NCI-H2107 treated with DMSO at 0.1 percent for 48 hours (cell line): Measurements from ENCODE around the gene PRR18.
"Not testable (repeated sequence)": the region's sequence is repeated elsewhere in the genome, so short reads cannot be mapped to it uniquely, and the experiment has no call there.

ENCODE experiments used
- DNase-seq: peaks from one replicate; lab custom pipeline; 2025; ENCODE audit not compliant: unreplicated experiment; lab: John Stamatoyannopoulos, UW

The PRR18 gene, protein sequence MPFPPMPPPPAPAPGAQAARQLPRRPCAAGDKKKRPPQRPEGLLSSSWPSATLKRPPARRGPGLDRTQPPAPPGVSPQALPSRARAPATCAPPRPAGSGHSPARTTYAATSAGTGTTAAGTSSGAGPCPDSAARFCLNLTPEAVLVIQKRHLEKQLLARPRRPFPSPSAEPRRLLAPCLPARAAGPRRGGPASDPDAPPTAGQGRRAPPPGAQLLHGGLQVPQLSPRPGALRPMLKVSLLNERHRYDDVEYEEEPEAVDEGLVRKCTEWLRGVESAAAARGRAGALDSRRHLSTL

DNA sequence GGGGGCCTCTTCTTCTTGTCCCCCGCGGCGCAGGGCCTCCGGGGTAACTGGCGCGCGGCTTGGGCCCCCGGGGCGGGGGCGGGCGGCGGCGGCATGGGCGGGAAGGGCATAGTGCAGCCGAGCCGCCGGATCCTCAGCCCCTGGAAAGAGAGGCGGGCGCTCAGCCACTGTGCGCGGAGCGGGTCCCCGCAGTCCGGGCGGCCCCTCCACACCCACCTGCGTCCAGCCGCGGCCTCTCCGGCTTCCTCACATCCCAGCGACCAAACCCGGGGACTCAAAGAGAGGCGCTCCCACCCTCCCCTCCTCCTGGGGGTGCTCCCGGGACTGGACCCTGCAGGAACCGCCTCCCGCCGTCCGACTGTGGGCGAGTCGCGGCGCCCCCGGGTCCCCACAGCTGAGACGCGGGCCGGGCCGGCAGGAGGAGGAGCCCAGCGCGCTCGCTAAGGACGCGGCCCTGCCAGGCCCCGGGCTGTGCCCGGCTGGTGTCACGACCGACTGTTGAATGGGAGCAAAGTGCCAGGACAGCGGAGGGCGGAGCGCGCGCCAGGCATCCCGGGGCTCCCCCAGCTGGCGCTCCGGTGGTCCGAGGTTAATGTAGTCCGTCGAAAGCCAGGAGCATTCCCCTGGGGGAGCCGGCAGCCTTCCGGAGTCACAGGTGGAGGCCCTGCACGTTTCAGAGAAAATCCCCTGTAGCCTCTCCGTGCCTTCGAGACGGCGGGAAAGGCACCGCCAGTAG lies at the start of gene PRR18:
TSS of gene PRR18 (minus strand) at position 360 of the 736 bp plus-strand sequence. CDS start at position 110, 250 bp downstream.
- DNase-seq = no peak

DNA sequence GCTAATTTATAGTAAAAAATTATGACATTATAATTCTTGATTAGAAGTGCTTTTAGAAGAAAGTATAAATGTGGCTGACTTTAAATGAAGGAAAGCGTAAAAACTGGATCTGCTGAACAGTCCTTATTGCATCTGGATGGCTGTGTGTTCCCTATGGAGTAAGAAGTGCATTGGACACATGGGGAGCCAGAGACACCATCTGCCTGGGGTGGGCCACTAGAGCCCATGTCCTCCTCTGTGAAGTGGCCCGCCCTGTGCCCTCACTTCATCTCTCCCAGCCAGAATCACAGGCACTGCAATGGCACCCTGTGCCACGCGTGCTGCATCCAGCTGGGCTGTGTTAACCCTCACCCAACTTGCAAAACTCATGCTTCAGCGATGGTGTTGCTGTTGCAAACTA lies 47.4 kb upstream of the PRR18 start:
- DNase-seq = no peak

DNA sequence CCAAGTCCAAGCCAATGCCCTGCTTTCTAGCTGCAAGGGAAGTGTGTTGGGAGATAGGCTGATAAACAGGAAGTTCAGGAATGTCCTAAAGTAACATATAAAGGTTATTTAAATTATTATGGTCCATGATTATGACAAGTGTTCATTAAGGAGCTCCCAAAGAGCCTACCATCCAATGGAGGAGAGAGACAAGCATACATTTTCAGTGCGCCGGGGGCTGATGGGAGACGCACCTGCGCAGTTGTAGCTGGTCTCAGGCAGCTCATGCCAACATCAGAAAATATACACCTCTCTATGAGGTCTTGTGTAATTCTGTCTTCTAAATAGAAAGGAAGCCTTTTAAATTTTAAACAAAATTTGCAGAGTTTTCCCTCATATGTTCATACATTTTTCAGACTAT lies 46.8 kb upstream of the PRR18 start:
- no peak for DNase-seq

DNA sequence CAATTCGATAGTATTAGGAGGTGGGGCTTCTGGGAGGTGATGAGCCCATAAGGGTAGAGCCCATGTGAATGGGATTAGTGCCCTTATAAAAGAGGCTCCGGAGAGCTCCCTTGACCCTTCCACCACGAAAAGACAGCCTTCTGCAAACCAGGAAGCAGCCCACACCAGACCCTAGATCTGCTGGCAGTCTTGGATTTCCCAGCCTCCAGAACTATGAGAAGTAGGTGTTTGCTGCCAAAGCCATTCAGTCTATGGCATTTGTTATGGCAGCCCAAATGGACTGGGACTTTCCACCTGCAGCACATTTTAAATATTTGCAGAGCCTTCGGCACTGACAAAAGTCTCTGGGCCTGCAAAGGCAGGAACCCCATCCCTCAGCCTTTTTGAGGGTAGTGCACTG lies 46.0 kb upstream of the PRR18 start:
- DNase-seq = no peak

DNA sequence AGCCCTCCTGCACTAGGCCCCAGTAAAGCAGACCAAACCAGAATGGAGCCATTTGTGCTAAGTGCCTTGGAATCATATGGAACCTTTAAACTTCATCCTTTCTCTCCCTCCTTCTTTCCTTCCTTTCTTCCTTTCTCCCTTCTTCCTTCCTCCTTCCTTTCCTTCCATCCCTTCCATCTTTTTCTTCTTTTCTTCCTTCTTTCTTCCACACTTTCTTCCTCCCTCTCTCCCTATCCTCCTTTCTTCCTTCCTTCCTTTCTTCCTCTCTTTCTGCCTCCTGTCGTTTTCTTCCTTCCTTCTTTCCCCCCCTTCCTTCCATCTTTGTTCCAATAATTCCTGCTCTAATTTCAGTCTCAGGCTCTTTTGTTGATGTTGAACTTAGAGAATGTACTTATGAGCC lies 45.3 kb upstream of the PRR18 start:
- DNase-seq = no peak

DNA sequence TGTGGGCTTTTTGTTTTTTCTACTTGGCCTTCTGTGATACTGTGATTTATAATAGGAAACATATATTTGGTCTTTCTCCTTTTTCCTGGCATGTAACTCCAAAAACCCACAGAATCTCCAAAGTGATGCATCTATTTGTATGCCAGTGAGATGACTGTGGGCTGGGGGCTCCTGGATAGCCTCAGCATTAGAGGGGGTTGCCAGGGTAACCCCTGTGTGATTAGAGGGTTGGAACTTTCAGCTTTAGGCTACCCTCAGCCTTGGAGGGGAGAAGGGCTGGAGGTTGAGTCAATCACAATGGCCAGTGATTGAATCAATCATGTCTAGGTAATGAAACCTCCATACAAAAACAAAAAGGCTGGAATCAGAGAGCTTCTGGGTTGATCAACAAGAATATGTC lies 44.7 kb upstream of the PRR18 start:
- DNase-seq = no peak

DNA sequence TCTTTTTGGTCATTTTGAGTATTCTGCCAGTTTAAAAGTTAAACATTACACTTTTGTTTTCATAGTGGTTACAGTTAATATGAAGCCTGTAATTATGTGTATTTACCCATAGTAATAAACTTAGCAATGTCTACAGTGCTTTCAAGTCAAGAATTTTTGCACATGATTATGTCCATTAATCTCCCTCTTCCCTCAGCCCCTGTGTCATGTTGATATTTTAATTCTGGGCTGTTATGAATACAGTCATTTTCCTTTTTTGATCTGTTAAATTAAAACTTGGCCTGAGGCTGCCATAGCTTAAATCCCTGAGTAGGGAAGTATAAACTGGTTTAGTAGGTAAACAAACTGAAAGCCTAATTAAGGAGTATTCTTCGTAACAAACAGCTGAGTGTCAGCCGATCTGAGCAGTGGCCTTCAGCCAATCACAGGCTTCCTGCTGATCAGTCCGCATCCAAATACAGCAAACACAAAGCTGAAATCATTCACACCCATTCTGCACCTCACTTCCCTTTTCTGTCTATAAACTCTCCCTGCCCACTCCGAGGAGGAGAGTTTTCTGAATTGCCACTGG lies 43.6 kb upstream of the PRR18 start:
- peak; percentile 61 for DNase-seq

DNA sequence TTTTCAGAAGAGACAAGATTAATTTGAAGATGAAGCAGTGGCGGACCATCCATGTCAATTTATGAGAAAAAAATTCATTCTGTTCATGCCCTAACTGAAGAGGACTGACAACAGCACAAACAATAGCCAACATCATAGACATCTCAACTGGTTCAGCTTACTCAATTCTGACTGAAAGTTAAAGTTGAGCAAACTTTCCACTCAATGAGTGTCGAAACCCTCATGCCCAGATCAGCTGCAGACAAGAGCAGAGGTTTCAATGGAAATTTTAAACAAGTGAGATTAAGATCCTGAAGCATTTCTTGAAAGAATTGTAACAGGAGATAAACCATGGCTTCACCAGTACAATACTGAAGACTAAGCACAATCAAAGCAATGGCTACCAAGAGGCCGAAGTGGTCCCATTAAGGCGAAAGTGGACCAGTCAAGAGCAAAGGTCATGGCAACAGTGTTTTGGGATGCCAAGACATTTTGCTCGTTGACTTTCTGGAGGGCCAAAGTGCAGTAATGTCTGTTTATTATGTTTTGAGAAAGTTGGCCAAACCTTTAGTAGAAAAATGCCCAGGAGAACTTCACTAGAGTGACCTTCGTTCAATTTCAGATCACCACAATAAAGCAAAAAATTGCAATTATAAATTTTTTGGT lies 40.2 kb upstream of the PRR18 start:
- DNase-seq = no peak

DNA sequence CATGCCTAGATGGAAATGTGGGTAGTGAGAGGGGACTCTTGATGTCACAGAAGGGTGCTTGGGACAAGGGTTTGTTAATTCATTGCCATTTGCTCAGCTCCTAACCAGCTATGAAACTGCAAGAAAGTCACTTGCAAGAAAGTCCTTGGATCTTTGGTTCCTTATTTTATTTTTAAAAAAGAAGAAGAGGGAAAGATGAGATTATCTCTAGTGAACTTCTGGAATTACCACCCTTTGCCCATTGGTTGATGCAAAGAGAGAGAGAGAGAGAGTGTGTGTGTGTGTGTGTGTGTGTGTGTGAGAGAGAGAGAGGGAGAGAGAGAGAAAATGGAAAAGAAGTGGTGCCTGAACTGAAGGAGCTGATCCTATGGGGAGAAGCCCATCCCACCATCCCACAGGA lies 38.8 kb upstream of the PRR18 start:
- DNase-seq = no peak

DNA sequence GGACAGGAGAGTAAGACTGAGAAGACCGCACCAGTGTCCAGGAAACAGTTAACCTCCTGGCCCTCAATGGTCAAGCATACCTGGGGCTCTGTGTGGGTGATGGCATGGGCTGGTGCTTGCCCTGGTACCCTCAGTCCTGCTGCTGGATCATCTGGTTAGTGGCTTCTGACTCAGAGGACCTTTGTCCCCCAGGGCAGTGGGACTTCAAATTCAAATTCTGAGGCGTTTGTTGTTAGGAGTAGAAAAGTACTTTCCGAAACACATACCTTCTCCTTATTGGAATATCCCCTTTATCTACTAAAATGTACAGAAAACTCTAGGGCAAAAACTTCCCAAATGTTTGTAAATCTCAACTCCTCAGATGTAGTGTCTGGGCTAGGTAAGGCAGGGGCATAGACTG lies 38.3 kb upstream of the PRR18 start:
- no peak for DNase-seq

DNA sequence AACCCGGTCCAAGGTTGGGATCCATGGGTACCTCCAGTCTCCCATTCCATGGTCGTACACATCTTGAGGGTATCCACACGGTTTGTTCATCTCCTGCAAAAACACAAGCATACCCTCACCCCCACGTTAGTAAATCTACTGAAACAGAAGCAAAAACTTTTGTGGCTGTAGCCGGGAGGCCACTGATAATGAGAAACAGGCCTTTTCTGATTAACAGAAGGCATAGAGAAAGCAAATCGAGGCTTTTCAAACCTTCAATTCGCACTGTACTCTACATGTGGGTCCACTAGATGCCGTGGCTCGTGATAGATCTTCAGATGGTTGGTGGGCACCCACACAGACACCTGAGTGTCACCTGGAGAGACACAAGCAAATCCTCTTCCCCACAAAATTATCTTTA lies 37.5 kb upstream of the PRR18 start:
- DNase-seq = not testable (repeated sequence)

DNA sequence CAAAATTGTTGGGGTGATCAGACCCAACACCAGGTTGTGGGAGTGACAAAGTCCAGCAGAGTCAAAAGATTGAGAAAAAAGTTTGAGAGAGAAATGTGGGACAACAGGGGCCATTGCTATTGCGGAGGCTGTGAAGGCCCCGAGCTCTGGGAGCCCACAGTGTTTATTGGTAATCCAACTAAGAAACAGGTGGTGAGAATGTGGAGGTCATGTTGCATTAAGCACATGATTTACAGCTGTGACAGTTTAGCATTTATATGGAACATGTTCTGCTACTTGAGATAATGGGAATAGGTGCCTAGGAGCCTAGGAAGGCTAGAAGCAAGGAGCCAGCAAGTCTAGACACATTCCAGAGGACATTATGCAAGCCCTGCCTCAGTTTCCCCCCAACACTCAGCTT lies 36.7 kb upstream of the PRR18 start:
- not testable (repeated sequence) for DNase-seq

DNA sequence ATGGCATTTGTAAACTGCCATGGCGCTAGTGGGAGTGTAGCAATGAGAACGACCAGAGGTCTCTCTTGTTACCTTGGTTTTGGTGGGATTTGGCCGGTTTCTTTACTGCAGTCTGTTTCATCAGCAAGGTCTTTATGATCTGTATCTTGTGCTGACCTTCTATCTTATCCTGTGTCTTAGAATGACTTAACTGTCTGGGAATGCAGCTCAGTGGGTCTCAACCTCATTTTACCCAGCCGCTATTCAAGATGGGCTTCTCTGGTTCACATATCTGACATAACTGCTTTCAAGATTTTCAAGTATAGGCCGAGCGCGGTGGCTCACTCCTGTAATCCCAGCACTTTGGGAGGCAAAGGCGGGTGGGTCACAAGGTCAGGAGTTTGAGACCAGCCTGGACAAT lies 36.0 kb upstream of the PRR18 start:
- DNase-seq = no peak

DNA sequence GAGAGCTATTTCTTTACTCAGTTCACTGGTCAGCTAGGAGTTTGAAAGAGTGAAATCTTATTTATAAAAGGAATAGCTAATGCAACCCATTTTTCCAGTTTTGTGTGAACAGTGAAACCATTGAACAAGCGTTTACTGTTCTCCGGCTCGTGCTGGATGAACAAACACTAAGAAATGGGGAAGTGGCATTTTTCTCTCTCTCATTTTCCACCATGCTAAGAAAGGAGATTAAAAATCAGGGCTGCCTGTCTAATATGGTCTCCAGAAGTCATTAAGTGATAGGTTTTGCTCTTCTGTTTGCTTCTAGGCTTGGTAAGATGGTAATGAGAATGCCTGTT lies 34.9 kb upstream of the PRR18 start:
- no peak for DNase-seq

DNA sequence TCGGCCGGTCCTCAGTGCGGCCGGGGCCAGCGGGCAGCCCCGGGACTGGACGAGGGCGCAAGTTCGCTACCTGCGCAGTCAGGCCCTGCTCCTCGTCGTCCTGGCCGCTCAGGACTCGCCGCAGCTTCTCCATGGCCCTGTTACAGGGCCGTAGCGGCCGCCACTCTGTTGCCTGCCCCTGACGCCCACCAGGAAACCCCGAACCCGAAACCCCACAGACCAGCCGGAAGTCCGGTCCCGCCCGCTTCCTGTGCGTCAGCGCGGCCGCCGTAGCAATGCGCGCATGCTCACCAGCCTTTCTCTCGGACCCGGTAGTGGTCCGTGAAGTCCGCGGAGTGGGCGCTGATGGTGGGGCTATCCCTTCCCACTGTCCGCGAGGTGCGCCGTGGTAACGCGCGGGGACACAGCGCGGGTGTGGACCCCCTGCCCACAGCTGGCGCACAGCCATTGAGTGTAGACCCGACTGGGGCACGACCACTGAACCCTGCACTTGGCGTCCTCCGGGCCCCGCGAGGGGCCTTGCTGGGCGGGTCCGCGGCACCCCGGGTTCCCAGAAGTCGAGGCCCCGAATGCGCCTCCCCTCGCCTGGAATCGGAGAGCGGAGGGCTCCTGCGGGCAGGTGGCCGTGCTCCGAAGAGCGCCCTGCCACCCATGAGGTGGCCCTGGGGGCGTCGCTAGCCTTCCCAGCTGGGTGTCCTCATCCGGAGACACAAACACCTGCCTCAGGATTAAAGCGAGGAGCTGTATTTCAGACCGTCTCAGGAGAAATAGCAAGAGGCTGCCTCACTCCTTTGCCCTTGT lies 34.4 kb upstream of the PRR18 start, which contains the start of gene SFT2D1:
TSS of gene SFT2D1 (minus strand) at position 197 of the 801 bp plus-strand sequence. CDS start at position 133, 64 bp downstream.
- DNase-seq = peak; percentile 40

DNA sequence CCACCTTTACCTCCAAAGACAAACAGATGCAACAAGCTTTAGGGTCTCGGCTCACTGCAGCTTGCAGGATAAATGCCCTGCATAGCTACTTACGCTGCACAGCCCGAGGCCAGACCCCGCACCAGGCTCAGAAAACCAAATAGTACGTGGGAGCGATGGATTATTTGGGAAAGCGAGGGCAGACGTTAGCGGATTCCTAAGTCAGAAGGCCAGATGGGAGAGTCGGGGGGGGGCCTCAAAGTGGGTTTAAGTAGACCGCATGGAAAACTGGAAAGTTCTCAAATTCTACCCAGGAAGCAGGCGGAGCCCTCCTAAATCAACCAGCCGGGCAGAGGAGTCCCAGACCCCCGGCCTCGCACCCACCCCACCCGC lies 33.8 kb upstream of the PRR18 start:
- DNase-seq = no peak

DNA sequence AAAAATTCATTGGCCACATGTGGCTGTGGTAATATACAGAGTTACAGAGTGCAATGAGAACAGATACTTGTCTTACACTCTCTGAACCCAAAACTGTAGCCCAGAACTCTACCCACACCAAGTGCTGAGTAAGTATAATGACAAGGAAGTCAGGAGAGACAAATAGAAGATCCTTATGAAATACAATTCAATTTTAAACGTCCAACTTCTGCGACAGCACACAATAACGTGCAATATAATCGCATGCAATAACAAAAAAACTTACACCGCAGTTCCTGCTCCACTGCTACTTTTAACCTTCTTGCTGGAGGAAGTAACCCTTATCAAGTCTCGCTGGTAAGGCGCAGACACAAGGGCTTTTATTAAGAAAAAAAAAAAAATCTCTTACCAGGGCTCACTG lies 33.3 kb upstream of the PRR18 start:
- no peak for DNase-seq

DNA sequence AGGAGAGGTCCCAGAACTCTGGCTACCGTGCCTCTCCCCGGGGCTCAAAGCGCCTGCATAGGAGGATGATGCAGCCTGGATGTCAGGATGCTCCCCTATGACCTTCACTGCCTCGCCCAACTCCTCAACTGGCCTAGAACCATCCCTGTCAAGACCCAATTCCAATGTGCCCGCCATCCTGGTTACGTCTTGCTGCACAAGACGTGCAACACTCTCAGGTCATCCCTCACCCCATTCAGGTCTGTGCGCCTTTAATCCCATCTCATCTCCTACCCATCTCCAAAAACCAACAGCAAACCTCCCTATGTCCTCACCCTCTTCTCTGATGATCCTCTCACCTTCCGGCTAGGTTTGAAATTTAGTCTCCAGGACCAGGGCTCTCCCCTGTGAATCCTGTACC lies 30.7 kb upstream of the PRR18 start:
- DNase-seq = no peak

DNA sequence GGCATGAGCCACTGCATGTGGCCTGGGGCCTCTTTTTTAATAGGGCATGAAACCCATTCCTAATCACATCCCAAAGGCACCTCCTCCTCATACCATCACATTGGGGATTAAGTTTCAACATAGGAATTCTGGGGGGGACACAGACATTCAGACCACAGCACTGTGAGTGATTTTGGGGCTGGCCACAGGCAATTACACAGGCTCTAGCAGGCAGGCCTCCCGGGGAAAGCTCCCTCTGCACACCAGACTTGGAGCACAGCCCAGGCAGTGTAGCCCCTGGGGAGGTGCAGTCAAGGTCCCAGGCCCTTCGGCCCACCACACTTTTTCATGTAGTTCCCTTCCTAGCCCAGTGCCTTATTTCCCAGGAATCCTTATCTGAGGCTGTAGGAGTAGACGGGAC lies 28.7 kb upstream of the PRR18 start:
- DNase-seq = no peak

DNA sequence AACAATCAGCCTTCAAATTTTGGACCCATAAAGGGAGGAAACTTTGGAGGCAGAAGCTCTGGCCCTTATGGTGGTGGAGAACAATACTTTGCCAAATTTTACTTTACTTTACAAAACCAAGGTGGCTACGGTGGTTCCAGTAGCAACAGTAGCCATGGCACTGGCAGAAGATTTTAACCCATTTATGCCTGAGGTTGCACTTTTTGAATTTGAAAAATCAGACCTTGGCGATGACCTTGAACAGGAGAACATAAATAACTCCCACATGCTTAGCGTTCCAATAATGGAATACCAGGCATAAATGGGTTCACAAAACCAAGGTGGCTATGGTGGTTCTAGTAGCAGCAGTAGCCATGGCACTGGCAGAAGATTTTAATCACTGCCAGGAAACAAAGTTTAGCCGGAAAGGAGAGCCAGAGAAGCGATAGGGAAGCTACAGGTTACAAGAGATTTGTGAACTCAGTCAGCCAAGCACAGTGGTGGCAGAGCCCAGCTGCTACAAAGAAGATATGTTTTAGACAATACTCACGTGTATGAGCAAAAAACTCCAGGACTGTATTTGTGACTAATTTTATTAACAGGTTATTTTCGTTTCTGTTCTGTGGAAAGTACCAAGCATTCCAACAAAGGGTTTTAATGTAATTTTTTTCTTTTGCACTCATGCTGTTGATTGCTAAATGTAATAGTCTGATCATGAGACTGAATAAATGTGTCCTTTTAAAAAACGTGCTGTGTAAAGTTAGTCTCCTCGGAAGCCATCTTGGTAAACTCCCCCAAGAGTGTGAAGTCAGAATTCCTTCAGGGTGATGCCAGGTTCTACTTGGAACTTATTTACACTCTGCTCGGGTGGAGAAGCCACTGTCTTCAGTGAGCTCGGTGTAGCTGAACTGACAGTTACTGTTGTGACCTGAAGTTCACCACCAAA lies 27.4 kb upstream of the PRR18 start:
- DNase-seq = no peak
